Pancreas (tissue), 10 donors: ENCODE measurements around the gene FAM53A. TPM values are rescaled to one million over a fixed set of nuclear protein-coding genes. Genes with fewer than 3 reads are reported as not detected.

Experiments
- ATAC-seq, 4 donors: fragments of 200-7000 bp; cut with Tn5 transposase; one replicate each; pipeline versions ENCODE4 v1.8.0 to v1.9.1; 2020; ENCODE audit warnings: mild to moderate bottlenecking in 4 of 4, moderate library complexity in 4 of 4
- DNase-seq, 6 donors: peaks; one replicate each; pipeline ENCODE4 v3.0.0-alpha.2; 2020
- FAIRE-seq: peaks from 2 replicates; lab custom pipeline; 2012; peaks lifted over from hg19 to GRCh38; lab: Jason Lieb, UNC
- H3K27ac ChIP-seq, 4 donors: fragments of 200-600 bp; sonication (generic); 1 replicate in 3 of 4; 2 replicates in 1 of 4; pipeline versions ENCODE4 v1.5.0 to v1.8.0; 2020
- H3K27me3 ChIP-seq, 4 donors: fragments of 200-600 bp; one replicate each; pipeline ENCODE4 v1.8.0; 2021
- H3K36me3 ChIP-seq, 3 donors: fragments of 200-600 bp; sonication (generic) in 1 of 3; one replicate each; pipeline versions ENCODE4 v1.5.0 to v1.8.0; 2020 to 2021
- H3K4me1 ChIP-seq, 3 donors: fragments of 200-600 bp; one replicate each; pipeline ENCODE4 v1.8.0; 2021
- H3K4me3 ChIP-seq, 4 donors: fragments of 200-600 bp; sonication (generic) in 2 of 4; one replicate each; pipeline versions ENCODE4 v1.5.0 to v1.8.0; 2020 to 2021
- H3K9me3 ChIP-seq, 4 donors: fragments of 200-600 bp; one replicate each; pipeline ENCODE4 v1.8.0; 2021
- WGBS, 2 donors: extraction: QIAGEN DNeasy Blood & Tissue Kit; methylation state at CpG; one replicate each; pipeline ENCODE4 v1.1.7; 2013; 5-methylcytosine and 5-hydroxymethylcytosine counted together
- intact Hi-C, 3 donors: fragments of 100-400 bp; cut with DNase I; formaldehyde crosslinking; loops; one replicate each; pipeline versions ENCODE4 v1.11.1 to v1.14.2; 2022
- polyA plus RNA-seq, 2 donors: library from polyadenylated mRNA; stranded (reverse); fragments of 200-250 nt; gene quantifications; one replicate each; pipeline ENCODE4 v1.2.3, GENCODE V29; 2013
- total RNA-seq, 6 donors: library from RNA; stranded (reverse); fragmentation: NEBNext Ultra II Directional in 4 of 6; extraction: Animal tissue kit (Norgen Biotek cat#: 25700) in 4 of 6; gene quantifications; one replicate each; pipeline versions ENCODE4 v1.2.1 to v1.2.4, GENCODE V29; 2021 to 2023
- TF ChIP-seq, protein P1 (sequence below), 4 donors: fragments of 200-600 bp; sonication (generic) in 3 of 4; IDR thresholded peaks; one replicate each; pipeline versions ENCODE4 v1.5.0 to v1.8.0; 2021; ENCODE audit warnings: antibody characterized with exemption in 4 of 4
- donor health status: healthy with polysubstance abuse.
- donor health status: DM: no; HTN: no; CAD: no; lungs with moderate emphysema.
- donor health status: DM: no; HTN: no; CAD: no.
- donor health status: control.
- donor health status: control.
- donor health status: Bipolar disorder and iron deficiency.
- donor health status: DM: yes; HTN: yes; CAD: no.
- donor health status: DM: no; HTN: no; CAD: no.
- donor health status: DM: no; HTN: no; CAD: no.
- donor health status: DM: yes; HTN: yes; CAD: no.

The FAM53A gene
- total and polyA plus RNA-seq, 8 donors = 0.60 to 2.7 (median 1.3) TPM

- no peak for FAIRE-seq
- intact Hi-C loops = no loop called here
- H3K27ac ChIP-seq = no peak overlapping the region
- no peak overlapping the region for H3K4me3 ChIP-seq
- H3K9me3 ChIP-seq = no peaks in the 10 kb centered on the region
- H3K36me3 ChIP-seq = no peaks in the 10 kb centered on the region
- no peak for DNase-seq
- WGBS, 2 donors = 78 to 81% methylated on average over 5 of the region's 5 CpGs
- no peaks in the 10 kb centered on the region for H3K4me1 ChIP-seq
- no peaks in the 10 kb centered on the region for H3K27me3 ChIP-seq
- ATAC-seq = no peak
- TF ChIP-seq, protein P1, sequence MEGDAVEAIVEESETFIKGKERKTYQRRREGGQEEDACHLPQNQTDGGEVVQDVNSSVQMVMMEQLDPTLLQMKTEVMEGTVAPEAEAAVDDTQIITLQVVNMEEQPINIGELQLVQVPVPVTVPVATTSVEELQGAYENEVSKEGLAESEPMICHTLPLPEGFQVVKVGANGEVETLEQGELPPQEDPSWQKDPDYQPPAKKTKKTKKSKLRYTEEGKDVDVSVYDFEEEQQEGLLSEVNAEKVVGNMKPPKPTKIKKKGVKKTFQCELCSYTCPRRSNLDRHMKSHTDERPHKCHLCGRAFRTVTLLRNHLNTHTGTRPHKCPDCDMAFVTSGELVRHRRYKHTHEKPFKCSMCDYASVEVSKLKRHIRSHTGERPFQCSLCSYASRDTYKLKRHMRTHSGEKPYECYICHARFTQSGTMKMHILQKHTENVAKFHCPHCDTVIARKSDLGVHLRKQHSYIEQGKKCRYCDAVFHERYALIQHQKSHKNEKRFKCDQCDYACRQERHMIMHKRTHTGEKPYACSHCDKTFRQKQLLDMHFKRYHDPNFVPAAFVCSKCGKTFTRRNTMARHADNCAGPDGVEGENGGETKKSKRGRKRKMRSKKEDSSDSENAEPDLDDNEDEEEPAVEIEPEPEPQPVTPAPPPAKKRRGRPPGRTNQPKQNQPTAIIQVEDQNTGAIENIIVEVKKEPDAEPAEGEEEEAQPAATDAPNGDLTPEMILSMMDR (IDR thresholded peaks at IDR 0.05) = no peak
Observed at GRCh38 chr4:1678244-1678643, 5.9 kb downstream of the FAM53A start.

DNA sequence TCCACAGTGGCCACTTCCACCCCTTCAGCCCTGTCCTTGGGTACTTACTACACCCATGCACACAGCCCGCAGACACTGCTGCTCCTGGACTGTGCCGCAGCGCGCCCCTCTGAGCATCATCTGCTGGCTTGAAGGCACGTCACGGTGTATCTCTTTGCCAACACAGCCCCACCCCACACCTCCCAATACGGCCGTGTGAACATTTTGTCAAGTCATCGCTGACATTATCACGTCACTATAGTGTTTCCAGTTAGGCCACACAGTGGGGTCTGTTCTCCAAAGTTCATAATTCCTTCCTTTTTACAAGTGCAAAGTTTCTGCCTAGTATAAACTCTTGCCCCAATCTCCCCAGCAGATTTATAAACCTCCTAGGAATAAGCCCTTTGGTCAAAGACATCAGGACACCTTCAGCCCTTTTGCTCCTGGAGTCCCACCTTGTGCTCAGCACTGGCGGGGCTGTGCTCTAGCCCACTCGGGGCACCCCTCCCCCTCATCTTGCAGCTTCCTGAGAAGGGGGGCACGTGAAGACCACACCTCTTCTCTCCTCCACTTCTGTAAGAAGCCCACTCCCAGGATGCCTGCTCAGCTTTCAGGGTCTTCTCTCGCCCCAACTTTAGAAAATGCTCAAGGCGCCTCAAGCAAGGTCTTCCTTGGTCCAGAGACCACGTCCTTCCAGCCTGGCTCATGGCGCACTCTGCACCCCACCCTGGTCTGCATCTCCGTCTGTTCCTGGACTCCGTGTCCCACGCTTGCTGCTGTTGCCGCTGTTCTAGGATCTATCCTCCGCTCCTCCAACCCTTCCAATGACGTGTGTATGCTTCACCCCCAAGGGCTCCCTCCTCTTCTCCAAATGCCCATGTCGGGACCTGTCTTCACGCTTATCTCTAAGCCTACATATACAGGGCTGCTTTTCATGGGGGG lies 7.2 kb downstream of the FAM53A start:
- no peak overlapping the region for H3K27ac ChIP-seq
- TF ChIP-seq, protein P1 (IDR thresholded peaks at IDR 0.05) = no peak
- no peaks in the 10 kb centered on the region for H3K36me3 ChIP-seq
- no peaks in the 10 kb centered on the region for H3K9me3 ChIP-seq
- intact Hi-C loops = no loop called here
- 76 to 83% methylated on average over 24 to 25 of the region's 25 CpGs for WGBS, 2 donors
- DNase-seq = peak in 1 of 6 donors; percentile 36
- no peaks in the 10 kb centered on the region for H3K4me1 ChIP-seq
- H3K27me3 ChIP-seq = no peaks in the 10 kb centered on the region
- ATAC-seq = no peak
- no peak for FAIRE-seq
- H3K4me3 ChIP-seq = no peak overlapping the region

DNA sequence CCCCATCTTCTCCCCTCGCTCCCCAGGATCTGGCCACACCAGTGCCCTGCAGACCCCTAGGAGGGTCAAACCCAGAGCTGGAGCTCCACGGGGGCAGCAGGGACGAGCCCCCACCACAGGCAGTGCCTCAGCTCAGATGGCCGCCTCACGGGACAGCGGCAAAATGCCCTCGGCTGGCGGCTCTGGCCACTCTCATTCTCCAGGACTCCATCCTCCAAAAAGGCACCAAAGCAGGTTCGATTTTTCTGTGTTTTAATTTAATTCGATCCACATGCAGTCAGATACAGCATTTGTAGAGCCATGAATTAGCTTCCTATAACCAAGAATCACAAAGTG lies 8.3 kb downstream of the FAM53A start:
- H3K27ac ChIP-seq = no peak overlapping the region
- ATAC-seq (no peak), DNase-seq (peak in 1 of 6 donors; percentile 29), FAIRE-seq (no peak)
- WGBS, 2 donors = 69 to 74% methylated on average over 10 of the region's 10 CpGs
- H3K4me3 ChIP-seq = no peak overlapping the region
- TF ChIP-seq, protein P1 (IDR thresholded peaks at IDR 0.05) = no peak
- intact Hi-C loops = no loop called here
- H3K9me3 ChIP-seq = no peaks in the 10 kb centered on the region
- H3K4me1 ChIP-seq = no peaks in the 10 kb centered on the region
- no peaks in the 10 kb centered on the region for H3K36me3 ChIP-seq
- no peaks in the 10 kb centered on the region for H3K27me3 ChIP-seq

GRCh38 chr4:1675136-1675801 lies 8.8 kb downstream of the FAM53A start:
- no peak overlapping the region for H3K4me3 ChIP-seq
- WGBS, 2 donors = 77 to 82% methylated on average over 19 of the region's 19 CpGs
- peak in 1 of 6 donors; percentile 39 for DNase-seq
- TF ChIP-seq, protein P1 (IDR thresholded peaks at IDR 0.05) = no peak
- no peaks in the 10 kb centered on the region for H3K27me3 ChIP-seq
- no peaks in the 10 kb centered on the region for H3K4me1 ChIP-seq
- no peaks in the 10 kb centered on the region for H3K36me3 ChIP-seq
- ATAC-seq = no peak
- H3K9me3 ChIP-seq = no peaks in the 10 kb centered on the region
- intact Hi-C loops = no loop called here
- H3K27ac ChIP-seq = no peak overlapping the region
- no peak for FAIRE-seq
